ENCODE data around the gene BRWD1.
A peak's percentile ranks its signal among the peaks of the same experiment; 100 is the strongest.

BRWD1 gene

DNA sequence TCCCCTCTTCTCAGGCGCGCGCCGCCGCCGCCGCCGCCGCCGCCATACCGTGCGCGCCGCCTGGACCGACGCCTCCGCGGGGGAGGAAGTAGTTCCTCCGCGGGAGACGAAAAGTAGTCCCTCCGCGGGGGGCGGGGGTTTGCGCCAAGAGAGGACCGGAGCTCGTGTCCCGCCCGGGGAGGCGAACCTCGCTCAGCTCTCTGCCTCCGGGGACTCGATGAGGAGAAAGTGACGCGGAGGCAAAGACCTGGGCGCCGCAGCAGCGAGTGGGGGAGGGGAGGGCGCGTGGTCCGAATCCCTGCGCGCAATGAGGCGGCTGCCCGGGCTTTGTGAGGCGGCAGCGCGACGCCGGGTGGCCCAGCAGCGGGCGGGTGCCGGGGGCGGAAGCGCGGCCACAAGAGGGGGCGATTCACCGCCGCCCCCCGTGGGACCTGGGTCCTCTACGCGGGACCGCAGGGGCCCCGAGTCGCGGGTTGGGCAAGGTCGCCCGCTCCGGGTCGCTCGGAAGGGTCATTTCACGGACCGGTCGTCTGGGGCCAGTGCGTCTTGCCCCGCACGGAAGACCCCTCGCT lies at the start of gene BRWD1:
TSS of gene BRWD1 (minus strand) at position 62 of the 572 bp plus-strand sequence. CDS start 141 bp downstream, outside the sequence.
- TF ChIP-seq, protein P1, sequence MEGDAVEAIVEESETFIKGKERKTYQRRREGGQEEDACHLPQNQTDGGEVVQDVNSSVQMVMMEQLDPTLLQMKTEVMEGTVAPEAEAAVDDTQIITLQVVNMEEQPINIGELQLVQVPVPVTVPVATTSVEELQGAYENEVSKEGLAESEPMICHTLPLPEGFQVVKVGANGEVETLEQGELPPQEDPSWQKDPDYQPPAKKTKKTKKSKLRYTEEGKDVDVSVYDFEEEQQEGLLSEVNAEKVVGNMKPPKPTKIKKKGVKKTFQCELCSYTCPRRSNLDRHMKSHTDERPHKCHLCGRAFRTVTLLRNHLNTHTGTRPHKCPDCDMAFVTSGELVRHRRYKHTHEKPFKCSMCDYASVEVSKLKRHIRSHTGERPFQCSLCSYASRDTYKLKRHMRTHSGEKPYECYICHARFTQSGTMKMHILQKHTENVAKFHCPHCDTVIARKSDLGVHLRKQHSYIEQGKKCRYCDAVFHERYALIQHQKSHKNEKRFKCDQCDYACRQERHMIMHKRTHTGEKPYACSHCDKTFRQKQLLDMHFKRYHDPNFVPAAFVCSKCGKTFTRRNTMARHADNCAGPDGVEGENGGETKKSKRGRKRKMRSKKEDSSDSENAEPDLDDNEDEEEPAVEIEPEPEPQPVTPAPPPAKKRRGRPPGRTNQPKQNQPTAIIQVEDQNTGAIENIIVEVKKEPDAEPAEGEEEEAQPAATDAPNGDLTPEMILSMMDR (IDR thresholded peaks at IDR 0.05; ENCODE audit: low read depth, low read length) = no peak
- DNase-seq (ENCODE audit: low read depth in 2 of 2) = peak; percentile 90 to 93
- peak within 1 kb of the TSS; percentile 75 to 81 for H3K4me3 ChIP-seq (replicated peaks in 1 of 2; ENCODE audit: low read depth in 2 of 2, low read length in 2 of 2)

DNA sequence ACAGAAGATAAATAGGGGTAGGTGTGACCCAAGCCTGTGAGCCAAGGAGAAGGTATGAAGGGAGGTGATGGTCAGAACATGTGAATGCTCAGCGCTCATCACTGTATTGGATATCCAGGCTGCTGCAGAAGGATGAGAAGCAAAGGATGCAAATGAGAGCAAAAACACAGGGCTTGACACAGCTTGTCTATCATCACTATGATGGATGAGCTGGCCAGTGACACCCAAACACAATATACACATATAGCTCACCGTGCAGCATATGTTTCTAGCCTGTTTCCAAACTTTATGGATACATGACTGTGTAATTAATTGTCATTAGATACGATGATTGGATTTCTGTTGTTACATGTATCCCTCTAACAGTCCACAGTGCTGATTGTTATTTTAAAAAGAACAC lies 49.3 kb upstream of the BRWD1 start:
- TF ChIP-seq, protein P1 (IDR thresholded peaks at IDR 0.05; ENCODE audit: low read depth, low read length) = no peak
- no peak overlapping the region for H3K4me3 ChIP-seq (replicated peaks in 1 of 2; ENCODE audit: low read depth in 2 of 2, low read length in 2 of 2)
- DNase-seq (ENCODE audit: low read depth in 2 of 2) = no peak

DNA sequence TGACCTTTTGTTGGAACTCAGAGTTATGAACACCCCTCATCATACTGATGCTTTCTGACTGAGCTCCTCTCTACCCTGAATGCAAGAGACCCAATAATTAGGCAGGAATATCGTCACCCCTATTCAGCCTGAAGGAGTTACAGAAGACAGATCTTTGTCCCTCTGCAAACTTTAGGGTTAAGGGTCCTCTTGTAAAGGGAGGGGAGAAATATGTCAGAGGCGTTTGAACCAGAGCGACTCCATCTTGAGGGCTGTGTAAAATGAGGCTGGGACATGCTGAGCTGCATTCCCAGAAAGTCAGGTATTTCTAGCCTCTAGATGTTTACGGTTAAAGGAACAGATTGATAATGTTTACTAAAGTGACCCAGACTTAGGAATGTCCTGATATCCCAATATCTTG lies 46.0 kb upstream of the BRWD1 start:
- H3K4me3 ChIP-seq (replicated peaks in 1 of 2; ENCODE audit: low read depth in 2 of 2, low read length in 2 of 2) = no peak overlapping the region
- TF ChIP-seq, protein P1 (IDR thresholded peaks at IDR 0.05; ENCODE audit: low read depth, low read length) = no peak
- no peak for DNase-seq (ENCODE audit: low read depth in 2 of 2)

DNA sequence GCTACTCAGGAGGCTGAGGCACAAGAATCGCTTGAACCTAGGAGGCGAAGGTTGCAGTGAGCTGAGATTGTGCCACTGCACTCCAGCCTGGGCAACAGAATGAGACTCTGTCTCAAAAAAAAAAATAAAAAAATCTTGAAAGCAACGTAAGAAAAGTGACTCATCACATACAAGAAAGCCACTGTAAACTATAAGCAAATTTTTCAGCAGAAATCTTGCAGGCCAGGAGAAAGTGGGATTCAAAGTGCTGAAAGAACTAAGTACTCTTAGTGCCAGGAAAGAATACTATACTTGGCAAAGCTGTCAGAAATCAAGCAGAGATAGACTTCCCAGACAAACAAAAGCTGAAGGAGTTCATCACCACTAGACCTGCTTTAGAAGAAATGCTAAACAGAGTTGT lies 39.9 kb upstream of the BRWD1 start:
- DNase-seq (ENCODE audit: low read depth in 2 of 2) = peak; percentile 31 to 38
- no peak overlapping the region for H3K4me3 ChIP-seq (replicated peaks in 1 of 2; ENCODE audit: low read depth in 2 of 2, low read length in 2 of 2)
- TF ChIP-seq, protein P1 (IDR thresholded peaks at IDR 0.05; ENCODE audit: low read depth, low read length) = no peak

DNA sequence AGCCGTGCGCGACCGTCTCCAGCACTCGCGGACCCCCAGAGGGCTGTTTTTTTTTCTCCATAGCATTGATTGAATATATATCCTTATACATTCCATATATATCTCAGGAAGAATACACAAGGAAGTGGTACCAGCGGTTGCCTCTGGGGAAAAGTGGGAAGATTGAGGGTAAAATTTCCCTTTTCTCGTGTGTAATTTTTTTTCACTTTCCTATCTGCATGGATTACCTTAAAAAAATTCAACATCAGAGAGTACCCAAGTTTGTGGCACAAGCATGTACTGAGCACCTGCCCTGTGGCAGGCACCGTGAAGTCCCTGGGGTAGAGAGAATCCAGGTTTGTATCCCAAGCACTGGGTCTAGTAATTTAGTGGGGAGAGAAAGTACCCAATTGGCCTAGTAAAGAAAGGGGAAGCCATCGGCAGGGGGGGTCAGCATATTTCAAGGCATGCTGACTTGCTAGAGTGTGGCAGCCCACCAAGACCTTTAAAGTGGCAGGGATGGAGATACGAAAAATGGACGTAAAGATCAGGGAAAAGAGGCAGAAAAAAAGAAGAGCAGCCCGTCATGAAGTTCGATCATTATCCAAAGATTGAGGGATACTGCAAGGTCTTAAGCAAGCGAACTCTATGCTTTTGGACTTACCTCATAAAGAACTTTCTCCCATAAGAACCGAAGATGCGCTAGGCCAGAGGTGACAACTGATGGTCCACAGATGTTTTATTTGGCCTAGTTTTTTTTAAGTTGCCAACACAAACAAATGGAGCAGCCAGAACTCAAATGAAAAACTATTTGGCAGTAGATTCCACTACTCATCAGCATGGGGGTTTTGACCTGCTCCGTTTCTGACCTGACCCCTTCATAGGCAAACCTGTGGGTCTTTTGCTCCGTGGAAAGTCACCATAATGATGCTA lies 36.9 kb upstream of the BRWD1 start:
- peak overlapping the region; percentile 56 to 58 for H3K4me3 ChIP-seq (replicated peaks in 1 of 2; ENCODE audit: low read depth in 2 of 2, low read length in 2 of 2)
- TF ChIP-seq, protein P1 (IDR thresholded peaks at IDR 0.05; ENCODE audit: low read depth, low read length) = no peak
- peak in 1 of 2 donors; percentile 21 for DNase-seq (ENCODE audit: low read depth in 2 of 2)

DNA sequence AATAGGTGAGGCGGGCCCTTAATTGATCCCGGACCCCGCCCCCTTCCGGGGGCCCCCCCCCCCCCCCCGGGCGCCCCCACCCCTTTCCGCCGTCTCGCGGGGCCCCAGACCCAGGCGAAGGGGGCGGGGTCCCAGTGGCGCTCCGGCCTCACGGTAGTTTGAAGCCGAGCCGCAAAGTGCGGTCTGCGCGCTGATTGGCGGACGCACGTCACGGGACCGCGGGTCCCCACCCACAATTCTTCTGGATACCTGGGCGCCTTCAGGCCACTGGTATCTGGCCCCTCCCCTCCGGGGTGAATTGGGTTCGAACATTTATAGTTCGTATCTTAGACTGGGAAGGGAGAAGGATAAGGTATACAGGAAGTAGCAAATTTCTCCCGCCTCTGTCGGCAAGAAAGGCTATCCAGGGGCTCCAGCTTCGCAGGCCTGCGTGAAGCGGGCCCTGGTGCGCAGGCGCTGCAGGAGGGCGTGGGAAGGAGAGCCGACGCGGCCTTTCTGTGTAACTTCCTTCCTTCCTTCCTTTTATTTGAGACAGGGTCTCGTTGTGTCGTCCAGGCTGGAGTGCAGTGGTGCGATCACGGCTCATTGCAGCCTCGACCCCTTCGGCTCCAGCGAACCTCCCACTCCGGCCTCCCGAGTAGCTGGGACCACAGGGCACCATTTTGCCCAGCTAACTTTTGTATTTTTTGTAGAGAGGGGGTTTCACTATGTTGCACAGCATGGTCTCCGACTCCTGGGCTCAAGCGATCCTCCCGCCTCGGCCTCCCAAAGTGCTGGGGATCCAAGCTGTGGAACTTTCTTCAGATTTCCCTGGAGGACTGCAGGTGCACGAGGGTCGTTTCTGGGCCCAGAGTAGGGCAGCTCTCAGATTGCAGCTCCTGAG lies 36.0 kb upstream of the BRWD1 start:
- peak; percentile 93 to 96 for DNase-seq (ENCODE audit: low read depth in 2 of 2)
- TF ChIP-seq, protein P1 (IDR thresholded peaks at IDR 0.05; ENCODE audit: low read depth, low read length) = no peak
- H3K4me3 ChIP-seq (replicated peaks in 1 of 2; ENCODE audit: low read depth in 2 of 2, low read length in 2 of 2) = peak overlapping the region; percentile 56 to 58
